Measurements from ENCODE around the gene THSD7A. TPM values are rescaled to one million over a fixed set of nuclear protein-coding genes. Genes with fewer than 3 reads are reported as not detected.

The THSD7A gene
- polyA plus RNA-seq, 1 donor from 2014 or later = 18.5 TPM

GRCh38 chr7:11843113-11843765 lies 11.2 kb upstream of the THSD7A start:
- H3K9me3 ChIP-seq (ENCODE audit: low read length) = peaks cover 4% of the 10 kb centered on the region
- no peak for TF ChIP-seq RAD21 (conservative IDR thresholded peaks at IDR 0.05)
- TF ChIP-seq SMC3 (conservative IDR thresholded peaks at IDR 0.05; ENCODE audit: poor library complexity) = no peak
- TF ChIP-seq EZH2 (IDR thresholded peaks at IDR 0.05; ENCODE audit: borderline replicate concordance, insufficient read depth, low read length, poor library complexity, severe bottlenecking) = no peak
- no peak for TF ChIP-seq EP300 (conservative IDR thresholded peaks at IDR 0.05; ENCODE audit: poor library complexity, severe bottlenecking)
- no peak for TF ChIP-seq CTCF (IDR thresholded peaks at IDR 0.05; ENCODE audit: poor library complexity, severe bottlenecking)
- TF ChIP-seq TAF1 (IDR thresholded peaks at IDR 0.05; ENCODE audit: low read depth) = no peak
- TF ChIP-seq POLR2AphosphoS5 (IDR thresholded peaks at IDR 0.05) = no peak
- no peaks in the 10 kb centered on the region for H3K79me2 ChIP-seq (replicated peaks; ENCODE audit: insufficient read depth, low read length)
- H3K27ac ChIP-seq (ENCODE audit: low read length) = no peak overlapping the region
- no peak overlapping the region for H3K4me2 ChIP-seq (ENCODE audit: low read length)
- H2AFZ ChIP-seq (ENCODE audit: low read depth, low read length) = no peak overlapping the region
- no peaks in the 10 kb centered on the region for H3K9me2 ChIP-seq (ENCODE audit: insufficient read depth, low read length)
- no peak overlapping the region for H3K9ac ChIP-seq (ENCODE audit: low read length)
- H3K36me3 ChIP-seq (ENCODE audit: insufficient read depth, low read length) = no peaks in the 10 kb centered on the region
- no peaks in the 10 kb centered on the region for H3F3A ChIP-seq (ENCODE audit: insufficient read depth, low read length, poor library complexity, severe bottlenecking)
- no peak overlapping the region for H3K4me3 ChIP-seq (ENCODE audit: low read length)
- H3K27me3 ChIP-seq (ENCODE audit: insufficient read depth, low read depth, low read length) = no peaks in the 10 kb centered on the region
- H4K20me1 ChIP-seq (ENCODE audit: insufficient read depth) = no peaks in the 10 kb centered on the region

GRCh38 chr7:11841657-11842056 lies 9.7 kb upstream of the THSD7A start:
- Histone ChIP-seq H3K9me3 (ENCODE audit: low read length) (peaks cover 4% of the 10 kb centered on the region), H3K4me2 (ENCODE audit: low read length) (no peak overlapping the region), H3K36me3 (ENCODE audit: insufficient read depth, low read length) (no peaks in the 10 kb centered on the region), H4K20me1 (ENCODE audit: insufficient read depth) (no peaks in the 10 kb centered on the region), H3K9me2 (ENCODE audit: insufficient read depth, low read length) (no peaks in the 10 kb centered on the region), H3F3A (ENCODE audit: insufficient read depth, low read length, poor library complexity, severe bottlenecking) (no peaks in the 10 kb centered on the region), H3K9ac (ENCODE audit: low read length) (no peak overlapping the region), H3K27me3 (ENCODE audit: insufficient read depth, low read depth, low read length) (no peaks in the 10 kb centered on the region), H3K79me2 (replicated peaks; ENCODE audit: insufficient read depth, low read length) (no peaks in the 10 kb centered on the region), H2AFZ (ENCODE audit: low read depth, low read length) (no peak overlapping the region), H3K4me3 (ENCODE audit: low read length) (no peak overlapping the region), H3K27ac (ENCODE audit: low read length) (no peak overlapping the region)
- TF ChIP-seq MXI1 (conservative IDR thresholded peaks at IDR 0.05; ENCODE audit: poor library complexity, severe bottlenecking) (no peak), EP300 (conservative IDR thresholded peaks at IDR 0.05; ENCODE audit: poor library complexity, severe bottlenecking) (no peak), RAD21 (conservative IDR thresholded peaks at IDR 0.05) (no peak), TAF1 (IDR thresholded peaks at IDR 0.05; ENCODE audit: low read depth) (no peak), EZH2 (IDR thresholded peaks at IDR 0.05; ENCODE audit: borderline replicate concordance, insufficient read depth, low read length, poor library complexity, severe bottlenecking) (no peak), POLR2AphosphoS5 (IDR thresholded peaks at IDR 0.05) (no peak), SMC3 (conservative IDR thresholded peaks at IDR 0.05; ENCODE audit: poor library complexity) (no peak), CTCF (IDR thresholded peaks at IDR 0.05; ENCODE audit: poor library complexity, severe bottlenecking) (no peak)
- TF ChIP-seq, protein P1, sequence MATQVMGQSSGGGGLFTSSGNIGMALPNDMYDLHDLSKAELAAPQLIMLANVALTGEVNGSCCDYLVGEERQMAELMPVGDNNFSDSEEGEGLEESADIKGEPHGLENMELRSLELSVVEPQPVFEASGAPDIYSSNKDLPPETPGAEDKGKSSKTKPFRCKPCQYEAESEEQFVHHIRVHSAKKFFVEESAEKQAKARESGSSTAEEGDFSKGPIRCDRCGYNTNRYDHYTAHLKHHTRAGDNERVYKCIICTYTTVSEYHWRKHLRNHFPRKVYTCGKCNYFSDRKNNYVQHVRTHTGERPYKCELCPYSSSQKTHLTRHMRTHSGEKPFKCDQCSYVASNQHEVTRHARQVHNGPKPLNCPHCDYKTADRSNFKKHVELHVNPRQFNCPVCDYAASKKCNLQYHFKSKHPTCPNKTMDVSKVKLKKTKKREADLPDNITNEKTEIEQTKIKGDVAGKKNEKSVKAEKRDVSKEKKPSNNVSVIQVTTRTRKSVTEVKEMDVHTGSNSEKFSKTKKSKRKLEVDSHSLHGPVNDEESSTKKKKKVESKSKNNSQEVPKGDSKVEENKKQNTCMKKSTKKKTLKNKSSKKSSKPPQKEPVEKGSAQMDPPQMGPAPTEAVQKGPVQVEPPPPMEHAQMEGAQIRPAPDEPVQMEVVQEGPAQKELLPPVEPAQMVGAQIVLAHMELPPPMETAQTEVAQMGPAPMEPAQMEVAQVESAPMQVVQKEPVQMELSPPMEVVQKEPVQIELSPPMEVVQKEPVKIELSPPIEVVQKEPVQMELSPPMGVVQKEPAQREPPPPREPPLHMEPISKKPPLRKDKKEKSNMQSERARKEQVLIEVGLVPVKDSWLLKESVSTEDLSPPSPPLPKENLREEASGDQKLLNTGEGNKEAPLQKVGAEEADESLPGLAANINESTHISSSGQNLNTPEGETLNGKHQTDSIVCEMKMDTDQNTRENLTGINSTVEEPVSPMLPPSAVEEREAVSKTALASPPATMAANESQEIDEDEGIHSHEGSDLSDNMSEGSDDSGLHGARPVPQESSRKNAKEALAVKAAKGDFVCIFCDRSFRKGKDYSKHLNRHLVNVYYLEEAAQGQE (IDR thresholded peaks at IDR 0.05; ENCODE audit: borderline replicate concordance) = no peak
